Adrenal gland (tissue), 5 donors: Measurements from ENCODE around the gene POLR1E.

Source experiments
- CTCF ChIP-seq, 6 experiments: fragments of 450-650 bp in 4 of 6; fragments of 200-600 bp in 2 of 6; sonication (generic) in 1 of 6; IDR thresholded peaks; 1 replicate in 5 of 6; 2 replicates in 1 of 6; pipeline versions ENCODE4 v1.5.1 to v1.8.0; 2016 to 2021; ENCODE audit warnings: antibody characterized with exemption in 6 of 6, mild to moderate bottlenecking in 2 of 6, moderate library complexity in 1 of 6
- POLR2A ChIP-seq, 2 donors: fragments of 450-650 bp; IDR thresholded peaks; one replicate each; pipeline ENCODE4 v1.6.1; 2017; ENCODE audit warnings: antibody characterized with exemption in 2 of 2, mild to moderate bottlenecking in 2 of 2, moderate library complexity in 1 of 2
- donor health status: DM: no; HTN: no; CAD: no.

- TF ChIP-seq CTCF (IDR thresholded peaks at IDR 0.05) (no peak), POLR2A (IDR thresholded peaks at IDR 0.05) (no peak)
These were observed 29.7 kb upstream of the POLR1E start for GRCh38 chr9:37455884-37456647.
